Parietal lobe (tissue), 1 donor: ENCODE measurements around the gene CLPSL2. TPM values are rescaled to one million over a fixed set of nuclear protein-coding genes. Genes with fewer than 3 reads are reported as not detected.

Source experiments
- total RNA-seq: library from RNA; depleted of rRNA; stranded (reverse); fragments of >200 nt; gene quantifications from one replicate; pipeline ENCODE4 v1.2.3, GENCODE V29; 2014

CLPSL2 gene, protein sequence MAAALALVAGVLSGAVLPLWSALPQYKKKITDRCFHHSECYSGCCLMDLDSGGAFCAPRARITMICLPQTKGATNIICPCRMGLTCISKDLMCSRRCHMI
- total RNA-seq, result not detected

DNA sequence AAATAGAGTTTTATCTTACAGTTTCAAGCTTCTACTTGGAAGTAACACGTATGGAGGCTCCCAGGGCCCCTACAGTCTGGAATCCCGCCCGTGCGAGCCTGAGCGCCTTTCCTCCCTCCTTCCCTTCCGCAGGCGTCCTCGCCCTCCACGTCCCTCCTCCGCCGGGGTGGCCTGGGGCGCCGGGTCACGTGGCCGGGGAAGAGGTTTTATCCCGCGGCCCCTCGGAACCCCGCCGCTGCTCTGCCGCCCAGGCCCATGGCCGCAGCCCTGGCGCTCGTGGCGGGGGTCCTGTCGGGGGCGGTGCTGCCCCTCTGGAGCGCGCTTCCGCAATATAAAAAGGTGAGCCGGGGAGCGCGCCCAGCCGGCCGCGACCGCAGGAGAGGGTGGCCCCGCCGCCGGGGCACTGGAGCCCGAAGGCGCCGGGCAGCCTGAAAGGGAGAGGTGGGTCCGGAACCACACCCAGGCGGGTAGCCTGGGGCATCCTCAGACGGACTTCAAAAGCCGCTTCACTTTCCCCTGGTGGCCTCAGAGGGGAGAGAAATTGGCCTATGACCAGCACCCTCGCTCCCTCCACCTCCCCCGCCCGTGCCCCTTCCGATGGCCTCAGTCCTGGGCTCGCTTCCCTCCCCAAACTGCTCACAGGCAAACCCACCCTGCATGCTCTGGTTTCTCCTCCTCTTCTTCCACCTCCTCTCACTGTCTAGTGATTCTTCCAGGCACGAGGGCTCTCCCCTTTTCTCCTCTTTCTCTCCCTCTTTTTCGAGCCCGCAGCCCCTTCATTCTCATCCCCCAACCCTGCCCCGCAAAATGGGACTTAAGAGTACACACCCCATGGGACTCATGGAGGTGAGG, at the start of gene CLPSL2:
Gene CLPSL2, plus strand, starts transcription at position 235 of the 852 bp plus-strand sequence. Its CDS starts 21 bp downstream, at position 256.

DNA sequence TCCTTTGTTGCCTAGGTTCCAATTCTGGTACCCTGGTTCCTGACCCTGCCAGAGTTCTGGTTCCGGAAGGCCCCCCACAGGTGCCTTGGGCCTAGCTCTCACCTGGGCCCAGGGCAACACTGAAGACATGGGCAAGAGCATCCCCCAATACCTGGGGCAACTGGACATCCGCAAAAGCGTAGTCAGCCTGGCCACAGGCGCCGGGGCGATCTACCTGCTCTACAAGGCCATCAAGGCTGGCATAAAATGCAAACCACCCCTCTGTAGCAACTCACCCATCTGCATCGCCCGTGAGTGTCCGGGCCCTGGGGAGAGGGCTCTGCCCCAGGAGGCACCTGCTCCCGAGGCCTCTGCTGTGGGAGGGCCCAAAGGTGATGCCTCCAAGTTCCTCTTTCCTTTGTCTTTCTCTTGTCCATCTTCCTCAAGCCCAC, 39.4 kb upstream of the CLPSL2 start, which contains the start of gene ARMC12:
Gene ARMC12, plus strand, starts transcription at position 51 of the 431 bp plus-strand sequence. Its CDS starts 77 bp downstream, at position 128.

DNA sequence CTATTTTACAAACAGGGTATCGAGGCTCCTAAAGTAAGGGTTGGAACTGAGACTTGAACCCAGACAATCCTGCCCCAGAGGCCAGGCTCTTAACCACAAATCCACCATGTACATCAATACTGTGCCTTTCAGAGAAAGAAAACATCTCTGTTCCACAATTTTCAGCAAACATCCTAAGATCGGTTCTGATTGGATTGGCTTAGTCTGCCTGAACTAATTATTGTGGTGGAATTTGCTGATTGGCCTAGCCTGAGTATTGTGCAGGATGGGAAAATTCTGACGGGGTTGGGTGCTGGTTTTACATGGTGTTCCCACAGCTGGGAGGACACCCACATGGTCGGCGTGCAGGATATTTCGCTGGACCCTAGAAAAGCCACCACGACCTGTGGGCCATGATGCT, 4.3 kb downstream of the CLPSL2 start, which contains the start of gene CLPSL1:
Gene CLPSL1, plus strand, starts transcription at position 301 of the 400 bp plus-strand sequence. Its CDS starts 92 bp downstream, at position 393.

DNA sequence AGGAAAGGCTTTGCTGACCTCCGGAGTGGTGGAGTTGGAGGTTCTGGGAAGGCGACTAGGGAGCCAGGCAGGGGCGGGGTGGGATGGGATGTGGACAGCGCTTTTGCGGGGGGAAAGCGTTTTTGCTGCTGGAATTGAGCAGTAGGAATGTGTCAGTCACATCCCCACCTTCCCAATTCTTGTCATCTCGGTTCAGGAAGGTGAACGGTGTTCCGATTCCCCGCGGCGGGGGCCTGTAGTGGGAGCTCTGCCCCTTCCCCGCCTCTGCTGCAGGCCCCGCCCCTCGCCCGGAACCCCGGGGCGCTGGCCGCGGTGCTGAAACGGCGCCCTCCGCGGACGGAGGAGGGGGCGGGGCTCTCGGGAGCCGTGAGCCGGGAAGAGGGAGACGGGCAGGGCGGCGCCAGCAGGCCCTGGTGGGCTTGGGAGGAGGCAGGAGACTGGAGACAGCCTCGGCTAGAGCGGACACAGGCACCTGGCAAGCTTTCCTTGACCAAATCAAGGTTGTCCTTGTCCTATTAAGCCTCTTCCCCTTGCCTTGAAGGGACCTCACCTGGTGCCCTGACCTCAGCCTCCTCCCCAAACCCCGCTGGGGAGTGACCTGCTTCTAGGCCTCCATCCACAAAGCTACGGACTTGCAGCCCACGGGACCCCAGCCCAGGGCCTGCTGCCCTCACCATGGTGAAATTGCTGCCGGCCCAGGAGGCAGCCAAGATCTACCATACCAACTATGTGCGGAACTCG, 28.8 kb downstream of the CLPSL2 start, which contains the start of gene LHFPL5:
Gene LHFPL5, plus strand, starts transcription at position 357 of the 741 bp plus-strand sequence. Its CDS starts 319 bp downstream, at position 676.

Other genes with a start within 250 kb of the CLPSL2 start
- gene FKBP5, start 87.7 kb upstream of the CLPSL2 start, total RNA-seq, result 2.8 TPM
- 0.31 TPM for gene ARMC12, start 39.6 kb upstream of the CLPSL2 start, total RNA-seq
- gene CLPSL1, start 4.4 kb downstream of the CLPSL2 start, total RNA-seq, result not detected
- not detected for gene CLPS, start 20.7 kb downstream of the CLPSL2 start, total RNA-seq
- 1.6 TPM for gene LHFPL5, start 28.8 kb downstream of the CLPSL2 start, total RNA-seq
- gene SRPK1, start 144.5 kb downstream of the CLPSL2 start, total RNA-seq, result 139 TPM
- 3.8 TPM for gene SLC26A8, start 248.0 kb downstream of the CLPSL2 start, total RNA-seq